ENCODE measurements around the gene LDB2. TPM values are rescaled to one million over a fixed set of nuclear protein-coding genes. Genes with fewer than 3 reads are reported as not detected.

LDB2 gene
- total RNA-seq, 2 donors from 2014 or later = not detected

- Mint-ChIP-seq H3K9me3 (no peaks in the 10 kb centered on the region), H3K27ac (no peak overlapping the region), H3K4me3 (no peak overlapping the region), H3K4me1 (ENCODE audit: low read depth) (no peaks in the 10 kb centered on the region), H3K27me3 (ENCODE audit: low read depth) (no peaks in the 10 kb centered on the region), H3K36me3 (ENCODE audit: insufficient read depth in 2 of 2) (no peaks in the 10 kb centered on the region)
- DNase-seq (no peak), ATAC-seq (replicated peaks in 1 of 2) (no peak)
Measured at GRCh38 chr4:16695896-16696295, 202.5 kb downstream of the LDB2 start.

GRCh38 chr4:16694884-16695276 is 203.6 kb downstream of the LDB2 start:
- Mint-ChIP-seq H3K27me3 (ENCODE audit: low read depth) (no peaks in the 10 kb centered on the region), H3K4me3 (no peak overlapping the region), H3K4me1 (ENCODE audit: low read depth) (no peaks in the 10 kb centered on the region), H3K9me3 (no peaks in the 10 kb centered on the region), H3K27ac (no peak overlapping the region), H3K36me3 (ENCODE audit: insufficient read depth in 2 of 2) (no peaks in the 10 kb centered on the region)
- DNase-seq = no peak
- ATAC-seq (replicated peaks in 1 of 2) = no peak

- Mint-ChIP-seq H3K27ac (no peak overlapping the region), H3K9me3 (no peaks in the 10 kb centered on the region), H3K4me1 (ENCODE audit: low read depth) (no peaks in the 10 kb centered on the region), H3K36me3 (ENCODE audit: insufficient read depth in 2 of 2) (no peaks in the 10 kb centered on the region), H3K27me3 (ENCODE audit: low read depth) (no peaks in the 10 kb centered on the region), H3K4me3 (no peak overlapping the region)
- DNase-seq = no peak
- no peak for ATAC-seq (replicated peaks in 1 of 2)
Measured at GRCh38 chr4:16694173-16694883, 204.1 kb downstream of the LDB2 start.

GRCh38 chr4:16693641-16694040 is 204.8 kb downstream of the LDB2 start:
- Mint-ChIP-seq H3K4me3 (no peak overlapping the region), H3K9me3 (peaks cover 0 to 3% of the 10 kb centered on the region in 2 donors), H3K36me3 (ENCODE audit: insufficient read depth in 2 of 2) (no peaks in the 10 kb centered on the region), H3K27ac (no peak overlapping the region), H3K4me1 (ENCODE audit: low read depth) (no peaks in the 10 kb centered on the region), H3K27me3 (ENCODE audit: low read depth) (no peaks in the 10 kb centered on the region)
- DNase-seq = no peak
- no peak for ATAC-seq (replicated peaks in 1 of 2)

- Mint-ChIP-seq H3K4me3 (no peak overlapping the region), H3K27me3 (ENCODE audit: low read depth) (no peaks in the 10 kb centered on the region), H3K27ac (no peak overlapping the region), H3K4me1 (ENCODE audit: low read depth) (no peaks in the 10 kb centered on the region), H3K9me3 (peaks cover 0 to 3% of the 10 kb centered on the region in 2 donors), H3K36me3 (ENCODE audit: insufficient read depth in 2 of 2) (no peaks in the 10 kb centered on the region)
- DNase-seq (no peak), ATAC-seq (replicated peaks in 1 of 2) (no peak)
Measured at GRCh38 chr4:16692961-16693506, 205.4 kb downstream of the LDB2 start.

GRCh38 chr4:16692524-16692923 is 205.9 kb downstream of the LDB2 start:
- Mint-ChIP-seq H3K9me3 (peaks cover 0 to 3% of the 10 kb centered on the region in 2 donors), H3K36me3 (ENCODE audit: insufficient read depth in 2 of 2) (no peaks in the 10 kb centered on the region), H3K4me3 (no peak overlapping the region), H3K4me1 (ENCODE audit: low read depth) (no peaks in the 10 kb centered on the region), H3K27me3 (ENCODE audit: low read depth) (no peaks in the 10 kb centered on the region), H3K27ac (no peak overlapping the region)
- DNase-seq (no peak), ATAC-seq (replicated peaks in 1 of 2) (no peak)

- Mint-ChIP-seq H3K9me3 (peaks cover 0 to 3% of the 10 kb centered on the region in 2 donors), H3K36me3 (ENCODE audit: insufficient read depth in 2 of 2) (no peaks in the 10 kb centered on the region), H3K27ac (no peak overlapping the region), H3K4me3 (no peak overlapping the region), H3K27me3 (ENCODE audit: low read depth) (no peaks in the 10 kb centered on the region), H3K4me1 (ENCODE audit: low read depth) (no peaks in the 10 kb centered on the region)
- ATAC-seq (replicated peaks in 1 of 2) = no peak
- no peak for DNase-seq
Measured at GRCh38 chr4:16692046-16692445, 206.4 kb downstream of the LDB2 start.

GRCh38 chr4:16691450-16691849 is 207.0 kb downstream of the LDB2 start:
- Mint-ChIP-seq H3K4me3 (no peak overlapping the region), H3K4me1 (ENCODE audit: low read depth) (no peaks in the 10 kb centered on the region), H3K36me3 (ENCODE audit: insufficient read depth in 2 of 2) (no peaks in the 10 kb centered on the region), H3K27me3 (ENCODE audit: low read depth) (no peaks in the 10 kb centered on the region), H3K27ac (no peak overlapping the region), H3K9me3 (peaks cover 0 to 3% of the 10 kb centered on the region in 2 donors)
- ATAC-seq (replicated peaks in 1 of 2) (no peak), DNase-seq (no peak)

- ATAC-seq (replicated peaks in 1 of 2) = no peak
- no peak overlapping the region for H3K4me3 Mint-ChIP-seq
- H3K27ac Mint-ChIP-seq = no peak overlapping the region
- H3K4me1 Mint-ChIP-seq (ENCODE audit: low read depth) = no peaks in the 10 kb centered on the region
- no peaks in the 10 kb centered on the region for H3K27me3 Mint-ChIP-seq (ENCODE audit: low read depth)
- peaks cover 0 to 3% of the 10 kb centered on the region in 2 donors for H3K9me3 Mint-ChIP-seq
- H3K36me3 Mint-ChIP-seq (ENCODE audit: insufficient read depth in 2 of 2) = no peaks in the 10 kb centered on the region
- no peak for DNase-seq
Measured at GRCh38 chr4:16687845-16688244, 210.6 kb downstream of the LDB2 start.

GRCh38 chr4:16687011-16687410 is 211.4 kb downstream of the LDB2 start:
- ATAC-seq (replicated peaks in 1 of 2) (no peak), DNase-seq (no peak)
- no peaks in the 10 kb centered on the region for H3K27me3 Mint-ChIP-seq (ENCODE audit: low read depth)
- no peak overlapping the region for H3K27ac Mint-ChIP-seq
- no peak overlapping the region for H3K4me3 Mint-ChIP-seq
- peaks cover 0 to 3% of the 10 kb centered on the region in 2 donors for H3K9me3 Mint-ChIP-seq
- H3K36me3 Mint-ChIP-seq (ENCODE audit: insufficient read depth in 2 of 2) = no peaks in the 10 kb centered on the region
- H3K4me1 Mint-ChIP-seq (ENCODE audit: low read depth) = no peaks in the 10 kb centered on the region

- ATAC-seq (replicated peaks in 1 of 2) (no peak), DNase-seq (no peak)
- H3K4me3 Mint-ChIP-seq = no peak overlapping the region
- H3K9me3 Mint-ChIP-seq = peaks cover 0 to 3% of the 10 kb centered on the region in 2 donors
- no peaks in the 10 kb centered on the region for H3K36me3 Mint-ChIP-seq (ENCODE audit: insufficient read depth in 2 of 2)
- H3K27ac Mint-ChIP-seq = no peak overlapping the region
- no peaks in the 10 kb centered on the region for H3K27me3 Mint-ChIP-seq (ENCODE audit: low read depth)
- no peaks in the 10 kb centered on the region for H3K4me1 Mint-ChIP-seq (ENCODE audit: low read depth)
Measured at GRCh38 chr4:16686195-16686594, 212.2 kb downstream of the LDB2 start.

- no peaks in the 10 kb centered on the region for H3K36me3 Mint-ChIP-seq (ENCODE audit: insufficient read depth in 2 of 2)
- no peak overlapping the region for H3K27ac Mint-ChIP-seq
Measured at GRCh38 chr4:16685536-16685935, 212.9 kb downstream of the LDB2 start.

GRCh38 chr4:16684935-16685334 is 213.5 kb downstream of the LDB2 start:
- Mint-ChIP-seq H3K36me3 (ENCODE audit: insufficient read depth in 2 of 2) (no peaks in the 10 kb centered on the region), H3K4me3 (no peak overlapping the region), H3K27ac (no peak overlapping the region), H3K27me3 (ENCODE audit: low read depth) (no peaks in the 10 kb centered on the region), H3K9me3 (peaks cover 0 to 3% of the 10 kb centered on the region in 2 donors), H3K4me1 (ENCODE audit: low read depth) (no peaks in the 10 kb centered on the region)
- no peak for ATAC-seq (replicated peaks in 1 of 2)
- no peak for DNase-seq

More at GRCh38 chr4:16685536-16685935, 212.9 kb downstream of the LDB2 start:
- H3K4me3 Mint-ChIP-seq = no peak overlapping the region
- no peak for ATAC-seq (replicated peaks in 1 of 2)
- H3K4me1 Mint-ChIP-seq (ENCODE audit: low read depth) = no peaks in the 10 kb centered on the region
- no peaks in the 10 kb centered on the region for H3K27me3 Mint-ChIP-seq (ENCODE audit: low read depth)
- H3K9me3 Mint-ChIP-seq = peaks cover 0 to 3% of the 10 kb centered on the region in 2 donors
- no peak for DNase-seq

- Mint-ChIP-seq H3K27me3 (ENCODE audit: low read depth) (no peaks in the 10 kb centered on the region), H3K9me3 (peaks cover 0 to 3% of the 10 kb centered on the region in 2 donors), H3K4me1 (ENCODE audit: low read depth) (no peaks in the 10 kb centered on the region), H3K36me3 (ENCODE audit: insufficient read depth in 2 of 2) (no peaks in the 10 kb centered on the region), H3K27ac (no peak overlapping the region), H3K4me3 (no peak overlapping the region)
- ATAC-seq (replicated peaks in 1 of 2) = no peak
- DNase-seq = no peak
Measured at GRCh38 chr4:16684097-16684496, 214.3 kb downstream of the LDB2 start.
